BJ (cell line): ENCODE results near the gene FFAR3. TPM values are rescaled to one million over a fixed set of nuclear protein-coding genes. Genes with fewer than 3 reads are reported as not detected.

Experiments
- CTCF ChIA-PET: fragments of 350-600 bp; formaldehyde crosslinking; extraction: SDS; loops from one replicate; lab custom pipeline; 2021; ENCODE audit warnings: antibody characterized with exemption, inconsistent platforms; lab: Yijun Ruan, JAX
- POLR2A ChIA-PET: fragments of 300-600 bp; sonication (Branson Sonifier 250); formaldehyde crosslinking; extraction: SDS; loops from one replicate; lab custom pipeline; 2021; ENCODE audit warnings: antibody characterized with exemption; lab: Charles Lee
- DNase-seq: peaks from one replicate; pipeline ENCODE4 v3.0.0-alpha.2; 2011; ENCODE audit warnings: low read depth
- H3K27me3 ChIP-seq: 2 replicates; pipeline ENCODE4 v1.6.0; 2011; ENCODE audit warnings: low read length; ENCODE audit not compliant: control insufficient read depth, insufficient read depth
- H3K36me3 ChIP-seq: 2 replicates; pipeline ENCODE4 v1.5.1; 2011; ENCODE audit warnings: low read length; ENCODE audit not compliant: control insufficient read depth, insufficient read depth
- H3K4me3 ChIP-seq: 2 replicates; pipeline ENCODE4 v1.5.1; 2011; ENCODE audit warnings: low read depth, mild to moderate bottlenecking, control low read depth, low read length
- CTCF ChIP-seq: IDR thresholded peaks from 2 replicates; pipeline ENCODE4 v1.5.1; 2011; ENCODE audit warnings: low read depth, mild to moderate bottlenecking, control low read depth, inconsistent platforms, low read length, moderate library complexity; ENCODE audit not compliant: insufficient read depth
- polyA plus RNA-seq: library from polyadenylated mRNA; depleted of rRNA; stranded (reverse); fragments of >200 nt; gene quantifications from 2 replicates; pipeline ENCODE4 v1.2.3, GENCODE V29; 2011

The FFAR3 gene
- polyA plus RNA-seq, 1 experiment: not detected

DNA sequence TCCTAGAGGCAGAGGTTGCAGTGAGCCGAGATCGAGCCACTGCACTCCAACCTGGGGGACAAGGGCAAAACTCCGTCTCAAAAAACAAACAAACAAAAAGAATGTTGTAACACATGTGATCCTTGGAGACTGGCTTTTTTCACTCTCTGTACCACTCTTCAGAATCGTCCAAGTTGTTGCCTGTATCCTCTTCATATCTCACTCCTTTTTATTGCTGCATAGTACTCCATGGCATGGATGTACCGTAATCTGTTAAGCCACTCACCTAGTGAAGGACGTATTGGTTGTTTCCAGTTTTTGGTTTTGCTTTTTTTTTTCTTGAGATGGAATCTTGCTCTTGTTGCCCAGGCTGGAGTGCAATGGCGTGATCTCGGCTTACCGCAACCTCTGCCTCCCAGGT is 36.2 kb upstream of the FFAR3 start:
- no peak overlapping the region for H3K4me3 ChIP-seq
- H3K27me3 ChIP-seq: no peaks in the 10 kb centered on the region; the same call in 1 of the 2 replicates
- DNase-seq: no peak
- ChIA-PET CTCF (no interaction called here), POLR2A (no interaction called here)
- no peak for TF ChIP-seq CTCF
- no peaks in the 10 kb centered on the region for H3K36me3 ChIP-seq

DNA sequence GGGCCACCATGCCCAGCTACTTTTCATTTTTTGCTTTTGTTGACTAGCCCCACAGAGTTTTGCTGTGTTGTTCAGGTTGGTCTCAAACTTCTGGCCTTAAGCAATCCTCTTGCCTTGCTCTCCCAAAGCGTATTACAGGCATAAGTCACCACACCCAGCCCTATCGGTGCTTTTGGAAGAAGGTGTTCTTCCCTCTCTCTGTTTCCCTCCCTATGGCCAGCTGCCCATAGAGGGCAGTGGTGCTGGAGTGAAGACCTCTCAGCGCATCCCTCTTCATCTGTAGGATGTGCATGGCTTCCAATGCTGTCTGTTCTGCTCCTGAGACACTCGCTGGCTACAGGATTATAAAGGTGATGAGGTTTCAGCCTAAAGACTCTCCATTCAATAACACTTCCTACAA is 30.6 kb upstream of the FFAR3 start:
- POLR2A ChIA-PET: no interaction called here
- no peak for DNase-seq
- TF ChIP-seq CTCF: peak; percentile 27; the same call in 1 of the 2 replicates
- no peaks in the 10 kb centered on the region for H3K36me3 ChIP-seq
- no peak overlapping the region for H3K4me3 ChIP-seq
- CTCF ChIA-PET: no interaction called here
- H3K27me3 ChIP-seq: peaks cover 2% of the 10 kb centered on the region

GRCh38 chr19:35328851-35329285 is 29.4 kb upstream of the FFAR3 start, which contains the start of gene CD22:
TSS of gene CD22 (plus strand) at chr19:35329187. CDS start at chr19:35332041, 2,854 bp downstream.
- H3K4me3 ChIP-seq: no peak within 1 kb of the TSS
- ChIA-PET POLR2A (no interaction called here), CTCF (no interaction called here)
- H3K36me3 ChIP-seq: no peaks in the 10 kb centered on the region
- peaks cover 3% of the 10 kb centered on the region for H3K27me3 ChIP-seq
- TF ChIP-seq CTCF: no peak
- no peak for DNase-seq

GRCh38 chr19:35329323-35329722 is 28.9 kb upstream of the FFAR3 start:
- Histone ChIP-seq H3K36me3 (no peaks in the 10 kb centered on the region), H3K4me3 (no peak overlapping the region), H3K27me3 (peaks cover 3% of the 10 kb centered on the region)
- ChIA-PET CTCF (no interaction called here), POLR2A (no interaction called here)
- no peak for DNase-seq
- TF ChIP-seq CTCF: no peak

- Histone ChIP-seq H3K27me3 (peaks cover 3% of the 10 kb centered on the region), H3K36me3 (no peaks in the 10 kb centered on the region), H3K4me3 (no peak overlapping the region)
- ChIA-PET CTCF (no interaction called here), POLR2A (no interaction called here)
- no peak for TF ChIP-seq CTCF
- no peak for DNase-seq
Measured at GRCh38 chr19:35330475-35330874, 27.8 kb upstream of the FFAR3 start.
